AG04449 (cell line): Measurements from ENCODE around the gene MEGF8.

Source experiments
- CTCF ChIA-PET: fragments of 350-600 bp; formaldehyde crosslinking; extraction: SDS; loops from one replicate; lab custom pipeline; 2021; ENCODE audit warnings: antibody characterized with exemption; lab: Yijun Ruan, JAX
- POLR2A ChIA-PET: fragments of 400-600, 350-600 bp; formaldehyde crosslinking; extraction: SDS; loops from one replicate; lab custom pipeline; 2020; ENCODE audit warnings: antibody characterized with exemption, inconsistent platforms; lab: Yijun Ruan, JAX
- DNase-seq: peaks from one replicate; pipeline ENCODE4 v3.0.0-alpha.2; 2010; ENCODE audit warnings: low read depth, low spot score
- H3K4me3 ChIP-seq: 2 replicates; pipeline ENCODE4 v1.5.1; 2011; ENCODE audit warnings: low read depth, mild to moderate bottlenecking, control low read depth, low read length
- CTCF ChIP-seq: IDR thresholded peaks from one replicate; pipeline ENCODE4 v1.5.1; 2011; ENCODE audit warnings: mild to moderate bottlenecking, moderate library complexity, low read length, control low read depth, inconsistent platforms; ENCODE audit not compliant: insufficient read depth; ENCODE audit errors: missing control alignments

MEGF8 gene

GRCh38 chr19:42306646-42307045 lies 18.8 kb upstream of the MEGF8 start:
- POLR2A ChIA-PET, result no interaction called here
- H3K4me3 ChIP-seq, result no peak overlapping the region
- TF ChIP-seq CTCF, result no peak
- no peak for DNase-seq
- CTCF ChIA-PET, result interaction anchor here (1.3 to 2.9 kb wide), 3 partner anchors 11 to 62 kb away, joined by 4 to 22 read pairs (median 5); no protein-coding TSS in a partner anchor

GRCh38 chr19:42309686-42310085 lies 15.7 kb upstream of the MEGF8 start:
- no peak for TF ChIP-seq CTCF
- CTCF ChIA-PET, result interaction anchor here (0.7 kb wide), 1 partner anchor 15 kb away, joined by 3 read pairs; no protein-coding TSS in a partner anchor
- POLR2A ChIA-PET, result no interaction called here
- no peak for DNase-seq
- no peak overlapping the region for H3K4me3 ChIP-seq

- H3K4me3 ChIP-seq, result no peak overlapping the region
- TF ChIP-seq CTCF, result no peak
- DNase-seq, result no peak
- ChIA-PET CTCF (interaction anchor here (0.8 to 1.5 kb wide), 3 partner anchors 11 to 68 kb away, joined by 3 to 5 read pairs (median 3); no protein-coding TSS in a partner anchor), POLR2A (no interaction called here)
These were observed 13.8 kb upstream of the MEGF8 start for GRCh38 chr19:42311657-42312056.

DNA sequence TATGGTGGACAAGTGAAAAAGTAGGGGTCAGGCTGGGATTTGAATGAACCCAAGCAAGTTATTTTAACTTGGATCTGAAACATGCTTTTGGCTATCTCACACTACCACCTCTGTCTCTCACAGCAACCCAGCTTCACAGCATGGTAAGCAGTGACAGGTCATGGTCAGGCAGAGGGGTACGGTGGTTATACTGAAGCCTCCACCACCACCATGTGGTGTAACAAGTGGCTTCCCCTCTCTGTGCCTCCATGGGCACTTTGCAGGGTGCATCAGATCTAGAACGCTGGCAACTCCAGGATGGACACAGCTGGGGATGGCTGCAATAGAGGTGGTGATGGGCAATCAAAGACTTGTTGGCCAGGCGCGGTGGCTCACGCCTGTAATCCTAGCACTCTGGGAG lies 13.1 kb upstream of the MEGF8 start:
- ChIA-PET CTCF (interaction anchor here (1.5 kb wide), 1 partner anchor 10 kb away, joined by 5 read pairs; no protein-coding TSS in a partner anchor), POLR2A (no interaction called here)
- no peak for TF ChIP-seq CTCF
- DNase-seq, result no peak
- no peak overlapping the region for H3K4me3 ChIP-seq

- ChIA-PET CTCF (interaction anchor here (1.0 to 1.3 kb wide), 3 partner anchors 9 to 17 kb away, joined by 3 to 5 read pairs (median 4); no protein-coding TSS in a partner anchor), POLR2A (no interaction called here)
- H3K4me3 ChIP-seq, result peak within 1 kb of the TSS; percentile 47
- no peak for DNase-seq
- no peak for TF ChIP-seq CTCF
These were observed 12.2 kb upstream of the MEGF8 start, which contains the start of gene TMEM145 for GRCh38 chr19:42313096-42313839. Gene TMEM145, plus strand, starts transcription at chr19:42313309. Its CDS starts 68 bp downstream, at chr19:42313377.
